Activated CD8-positive, alpha-beta T cell treated with anti-CD3 and anti-CD28 coated beads for 36 hours (primary cell): Measurements from ENCODE around the gene SMIM7. TPM values are rescaled to one million over a fixed set of nuclear protein-coding genes. Genes with fewer than 3 reads are reported as not detected.

ENCODE experiments used
- ATAC-seq: fragments of 200-7000 bp; cut with Tn5 transposase; one replicate; pipeline ENCODE4 v1.10.0; 2021; ENCODE audit warnings: mild to moderate bottlenecking, moderate library complexity
- CTCF ChIA-PET: fragments of 350-600 bp; sonication (Branson Sonifier 250); formaldehyde crosslinking; loops from one replicate; lab custom pipeline; 2021; ENCODE audit warnings: antibody characterized with exemption; lab: Charles Lee
- POLR2A ChIA-PET: fragments of 350-600 bp; sonication (Branson Sonifier 250); formaldehyde crosslinking; loops from one replicate; lab custom pipeline; 2021; ENCODE audit warnings: antibody characterized with exemption; lab: Charles Lee
- DNase-seq: peaks from one replicate; pipeline ENCODE4 v3.0.0-alpha.2; 2020
- H3K27ac Mint-ChIP-seq: one replicate; pipeline ENCODE4 v1.8.0; 2021; ENCODE audit warnings: mild to moderate bottlenecking, mixed read lengths
- H3K27me3 Mint-ChIP-seq: one replicate; pipeline ENCODE4 v1.8.0; 2021; ENCODE audit warnings: mixed read lengths
- H3K36me3 Mint-ChIP-seq: one replicate; pipeline ENCODE4 v1.8.0; 2021; ENCODE audit warnings: low read depth, mixed read lengths
- H3K4me1 Mint-ChIP-seq: one replicate; pipeline ENCODE4 v1.8.0; 2021; ENCODE audit warnings: low read depth, mixed read lengths
- H3K4me3 Mint-ChIP-seq: one replicate; pipeline ENCODE4 v1.8.0; 2021; ENCODE audit warnings: mild to moderate bottlenecking, moderate library complexity, mixed read lengths
- H3K9me3 Mint-ChIP-seq: one replicate; pipeline ENCODE4 v1.8.0; 2021; ENCODE audit warnings: mixed read lengths
- intact Hi-C: fragments of 100-400 bp; cut with micrococcal nuclease; formaldehyde crosslinking; loops from one replicate; pipeline ENCODE4 v1.10.0; 2022
- total RNA-seq, 2 experiments: library from RNA; stranded (reverse); gene quantifications; one replicate each; pipeline ENCODE4 v1.2.3, GENCODE V29; 2021
- TF ChIP-seq, protein P1 (sequence below): fragments of 200-600 bp; IDR thresholded peaks from one replicate; pipeline ENCODE4 v1.8.0; 2022; ENCODE audit warnings: antibody characterized with exemption, mild to moderate bottlenecking

SMIM7 gene
- total RNA-seq, 2 experiments from 2014 or later, result 48.0 to 55.0 TPM

DNA sequence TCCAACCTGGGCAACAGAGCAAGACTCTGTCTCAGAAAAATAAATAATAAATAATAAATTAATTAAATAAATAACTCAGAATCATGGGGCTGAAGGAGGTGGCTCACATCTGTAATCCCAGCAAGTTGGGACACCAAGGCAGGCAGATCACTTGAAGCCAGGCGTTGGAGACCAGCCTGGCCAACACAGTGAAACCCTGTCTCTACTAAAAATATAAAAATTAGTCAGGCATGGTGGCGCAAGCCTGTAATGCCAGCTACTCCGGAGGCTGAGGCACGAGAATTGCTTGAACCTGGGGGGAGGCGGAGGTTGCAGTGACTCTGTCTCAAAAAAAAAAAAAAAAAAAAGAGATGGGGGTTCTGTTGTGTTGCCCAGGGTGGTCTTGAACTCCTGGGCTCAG is 8.2 kb upstream of the SMIM7 start:
- POLR2A ChIA-PET, result no interaction called here

DNA sequence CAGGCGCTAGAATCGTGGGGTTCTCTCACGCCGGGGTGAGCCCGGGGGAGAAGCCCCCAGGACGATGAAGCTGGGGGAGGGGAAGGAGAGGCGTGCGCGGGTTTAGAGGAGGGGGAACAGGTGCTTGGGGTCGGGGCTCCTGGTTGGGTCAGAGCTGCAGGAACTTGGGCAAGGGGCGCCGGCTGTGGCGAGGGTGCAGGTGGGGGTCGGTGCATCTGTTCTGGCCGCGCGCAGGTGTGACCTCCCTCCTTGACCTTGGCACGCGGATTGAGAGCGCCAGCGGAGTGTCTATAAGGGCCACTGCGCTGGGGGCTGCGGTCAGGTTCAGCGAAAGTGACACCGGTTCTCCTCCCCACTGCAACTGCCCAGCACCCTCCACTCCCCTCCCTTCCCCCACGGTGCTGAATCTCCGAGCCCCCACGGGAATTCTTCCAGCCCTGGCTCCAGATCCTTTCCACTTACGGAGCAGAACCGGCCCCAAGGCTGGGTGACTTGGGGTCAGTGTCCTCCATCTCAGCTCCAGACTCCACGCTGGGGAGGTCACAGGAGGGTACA is 1.6 kb upstream of the SMIM7 start:
- Mint-ChIP-seq H3K9me3 (no peaks in the 10 kb centered on the region), H3K4me1 (peaks cover 27% of the 10 kb centered on the region), H3K4me3 (peak overlapping the region; percentile 75), H3K27me3 (no peaks in the 10 kb centered on the region), H3K36me3 (peaks cover 17% of the 10 kb centered on the region), H3K27ac (no peak overlapping the region)
- ChIA-PET POLR2A (interaction anchor here (0.6 to 3.3 kb wide), 6 partner anchors 9 to 119 kb away, joined by 3 to 27 read pairs (median 4); partner anchors contain the start of genes CHERP and MED26), CTCF (no interaction called here)
- intact Hi-C loops, result no loop called here
- ATAC-seq (no peak), DNase-seq (peak; percentile 34)
- TF ChIP-seq, protein P1, sequence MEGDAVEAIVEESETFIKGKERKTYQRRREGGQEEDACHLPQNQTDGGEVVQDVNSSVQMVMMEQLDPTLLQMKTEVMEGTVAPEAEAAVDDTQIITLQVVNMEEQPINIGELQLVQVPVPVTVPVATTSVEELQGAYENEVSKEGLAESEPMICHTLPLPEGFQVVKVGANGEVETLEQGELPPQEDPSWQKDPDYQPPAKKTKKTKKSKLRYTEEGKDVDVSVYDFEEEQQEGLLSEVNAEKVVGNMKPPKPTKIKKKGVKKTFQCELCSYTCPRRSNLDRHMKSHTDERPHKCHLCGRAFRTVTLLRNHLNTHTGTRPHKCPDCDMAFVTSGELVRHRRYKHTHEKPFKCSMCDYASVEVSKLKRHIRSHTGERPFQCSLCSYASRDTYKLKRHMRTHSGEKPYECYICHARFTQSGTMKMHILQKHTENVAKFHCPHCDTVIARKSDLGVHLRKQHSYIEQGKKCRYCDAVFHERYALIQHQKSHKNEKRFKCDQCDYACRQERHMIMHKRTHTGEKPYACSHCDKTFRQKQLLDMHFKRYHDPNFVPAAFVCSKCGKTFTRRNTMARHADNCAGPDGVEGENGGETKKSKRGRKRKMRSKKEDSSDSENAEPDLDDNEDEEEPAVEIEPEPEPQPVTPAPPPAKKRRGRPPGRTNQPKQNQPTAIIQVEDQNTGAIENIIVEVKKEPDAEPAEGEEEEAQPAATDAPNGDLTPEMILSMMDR, result no peak

More for the DNA sequence above, 8.2 kb upstream of the SMIM7 start:
- CTCF ChIA-PET, result no interaction called here
- ATAC-seq, result no peak
- intact Hi-C loops, result no loop called here
- no peak overlapping the region for H3K27ac Mint-ChIP-seq
- H3K9me3 Mint-ChIP-seq, result no peaks in the 10 kb centered on the region
- TF ChIP-seq, protein P1, result no peak
- H3K4me3 Mint-ChIP-seq, result no peak overlapping the region
- H3K36me3 Mint-ChIP-seq, result no peaks in the 10 kb centered on the region
- H3K4me1 Mint-ChIP-seq, result no peaks in the 10 kb centered on the region
- no peak for DNase-seq
- H3K27me3 Mint-ChIP-seq, result no peaks in the 10 kb centered on the region

DNA sequence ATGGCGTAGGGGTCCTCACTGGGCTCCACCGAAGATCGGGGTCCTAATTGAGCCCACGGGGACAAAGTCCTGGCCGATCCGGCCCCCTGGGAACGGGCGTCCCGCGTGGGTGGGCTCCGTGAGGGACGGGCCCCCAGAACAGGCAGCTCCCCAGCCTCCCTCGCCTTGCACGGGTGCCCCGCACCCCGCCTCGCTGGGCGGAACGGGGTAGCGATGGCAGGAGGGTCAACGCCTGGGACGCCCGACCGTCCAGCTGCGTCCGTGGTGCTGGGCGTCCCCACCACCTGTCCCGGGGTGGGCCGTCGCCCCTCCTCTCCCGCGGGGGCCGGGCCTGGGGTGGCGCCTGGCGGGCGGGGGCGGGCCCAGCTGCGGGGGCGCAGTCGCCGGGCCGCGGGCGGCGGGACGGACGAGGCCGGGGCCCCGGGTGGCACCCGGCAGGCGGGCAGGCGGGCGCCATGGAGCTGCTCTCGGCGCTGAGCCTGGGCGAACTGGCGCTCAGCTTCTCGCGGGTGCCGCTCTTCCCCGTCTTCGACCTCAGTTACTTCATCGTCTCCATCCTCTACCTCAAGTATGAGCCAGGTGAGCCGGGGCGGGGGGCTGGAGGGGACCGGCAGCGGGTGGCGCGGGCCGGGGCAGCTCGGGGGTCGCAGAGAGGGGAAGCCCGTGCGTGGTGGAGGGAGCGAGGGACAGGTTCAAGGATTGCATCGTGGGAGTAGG is 977 bp upstream of the SMIM7 start, which contains the start of gene TMEM38A:
TSS of gene TMEM38A (plus strand) at position 377 of the 717 bp plus-strand sequence. CDS start at position 456, 79 bp downstream.
- Mint-ChIP-seq H3K36me3 (peaks cover 23% of the 10 kb centered on the region), H3K4me1 (peaks cover 30% of the 10 kb centered on the region), H3K4me3 (peak within 1 kb of the TSS; percentile 93), H3K27ac (peak within 1 kb of the TSS; percentile 97), H3K9me3 (no peaks in the 10 kb centered on the region), H3K27me3 (no peaks in the 10 kb centered on the region)
- ChIA-PET CTCF (no interaction called here), POLR2A (interaction anchor here (0.6 to 3.3 kb wide), 9 partner anchors 9 to 118 kb away, joined by 3 to 27 read pairs (median 3); partner anchors contain the start of genes CHERP and MED26)
- no peak for ATAC-seq
- intact Hi-C loops, result no loop called here
- DNase-seq, result peak; percentile 27
- TF ChIP-seq, protein P1, result no peak

DNA sequence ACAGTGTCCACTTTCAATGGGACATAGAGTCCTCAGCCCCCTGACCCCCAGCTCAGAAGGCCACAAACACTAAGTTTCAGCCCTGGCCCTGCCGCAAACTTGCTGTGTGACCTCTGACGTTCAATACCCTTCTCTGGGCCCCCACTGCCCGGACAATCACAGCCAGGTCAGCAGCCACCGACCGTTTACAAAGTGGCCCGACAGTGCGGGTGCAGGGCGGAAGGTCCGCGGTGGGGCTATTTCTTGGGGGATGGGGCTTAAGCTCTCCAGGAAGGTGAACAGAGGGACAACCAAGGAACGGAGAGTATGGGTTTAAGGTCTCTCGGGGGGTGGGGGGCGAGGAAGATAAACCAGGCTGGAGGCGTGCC is 496 bp downstream of the SMIM7 start:
- ChIA-PET POLR2A (interaction anchor here (0.8 to 3.3 kb wide), 6 partner anchors 9 to 170 kb away, joined by 3 to 27 read pairs (median 4); partner anchors contain the start of genes MED26 and SIN3B), CTCF (interaction anchor here (0.6 to 1.4 kb wide), 4 partner anchors 12 to 686 kb away, joined by 3 to 4 read pairs (median 4); no protein-coding TSS in a partner anchor)
- Mint-ChIP-seq H3K4me1 (peaks cover 33% of the 10 kb centered on the region), H3K36me3 (peaks cover 33% of the 10 kb centered on the region), H3K9me3 (no peaks in the 10 kb centered on the region), H3K4me3 (peak overlapping the region; percentile 93), H3K27me3 (no peaks in the 10 kb centered on the region), H3K27ac (peak overlapping the region; percentile 97)
- DNase-seq, result no peak
- intact Hi-C loops, result no loop called here
- TF ChIP-seq, protein P1, result no peak
- no peak for ATAC-seq

DNA sequence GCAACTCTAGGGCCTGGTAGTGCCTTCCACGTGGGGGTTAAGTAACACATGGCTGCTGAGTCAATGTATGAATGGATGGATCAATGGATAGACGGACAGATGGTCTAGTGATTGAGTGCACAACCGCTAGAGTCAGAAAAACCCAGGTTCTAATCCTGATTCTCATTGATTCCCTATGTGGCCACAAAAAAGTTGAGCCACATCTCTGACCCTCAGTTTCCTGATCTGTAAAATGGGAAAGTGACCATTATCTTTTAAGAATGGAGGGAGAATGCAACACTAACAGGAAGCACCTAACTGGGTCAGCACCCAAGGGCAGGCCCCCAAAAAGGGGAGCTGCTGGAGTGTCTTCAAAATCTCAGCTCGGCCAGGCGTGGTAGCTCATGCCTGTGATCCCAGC is 2.6 kb downstream of the SMIM7 start:
- DNase-seq (no peak), ATAC-seq (no peak)
- Mint-ChIP-seq H3K36me3 (peaks cover 51% of the 10 kb centered on the region), H3K4me3 (no peak overlapping the region), H3K27me3 (no peaks in the 10 kb centered on the region), H3K4me1 (peaks cover 35% of the 10 kb centered on the region), H3K9me3 (no peaks in the 10 kb centered on the region), H3K27ac (no peak overlapping the region)
- CTCF ChIA-PET, result no interaction called here
- intact Hi-C loops, result no loop called here
- POLR2A ChIA-PET, result interaction anchor here (0.9 to 1.6 kb wide), 6 partner anchors 10 to 72 kb away, joined by 3 to 6 read pairs (median 3); partner anchors contain the start of gene MED26
- TF ChIP-seq, protein P1, result no peak
